GM18511 (cell line): ENCODE measurements around the gene CATSPERE.
"Not testable (repeated sequence)": the region's sequence is repeated elsewhere in the genome, so short reads cannot be mapped to it uniquely, and the experiment has no call there.

Source experiments
- ATAC-seq: cut with Tn5 transposase; IDR thresholded peaks from one replicate; pipeline ENCODE4 v1.9.1; 2021; ENCODE audit warnings: mild to moderate bottlenecking, moderate library complexity; ENCODE audit not compliant: unreplicated experiment

Gene CATSPERE

GRCh38 chr1:244536316-244536715, 75.2 kb downstream of the CATSPERE start:
- no peak for ATAC-seq

- no peak for ATAC-seq
Observed at GRCh38 chr1:244545511-244545910, 84.4 kb downstream of the CATSPERE start.

- ATAC-seq, result no peak
Observed at GRCh38 chr1:244548558-244549115, 87.6 kb downstream of the CATSPERE start.

GRCh38 chr1:244552336-244552735, 91.3 kb downstream of the CATSPERE start:
- ATAC-seq, result no peak

- ATAC-seq, result no peak
Observed at GRCh38 chr1:244556263-244556662, 95.2 kb downstream of the CATSPERE start.

GRCh38 chr1:244557565-244557964, 96.5 kb downstream of the CATSPERE start:
- no peak for ATAC-seq

GRCh38 chr1:244559561-244559960, 98.5 kb downstream of the CATSPERE start:
- ATAC-seq, result no peak

GRCh38 chr1:244562877-244563276, 101.8 kb downstream of the CATSPERE start:
- ATAC-seq, result not testable (repeated sequence)

GRCh38 chr1:244573768-244574167, 112.7 kb downstream of the CATSPERE start:
- ATAC-seq, result no peak

GRCh38 chr1:244576259-244576892, 115.3 kb downstream of the CATSPERE start:
- ATAC-seq, result no peak

GRCh38 chr1:244578205-244578604, 117.1 kb downstream of the CATSPERE start:
- ATAC-seq, result not testable (repeated sequence)

- no peak for ATAC-seq
Observed at GRCh38 chr1:244583358-244583982, 122.4 kb downstream of the CATSPERE start.

GRCh38 chr1:244585867-244586266, 124.8 kb downstream of the CATSPERE start:
- ATAC-seq, result no peak

GRCh38 chr1:244590670-244591069, 129.6 kb downstream of the CATSPERE start:
- ATAC-seq, result no peak

- ATAC-seq, result no peak
Observed at GRCh38 chr1:244598611-244599010, 137.5 kb downstream of the CATSPERE start.

GRCh38 chr1:244599937-244600350, 138.9 kb downstream of the CATSPERE start:
- ATAC-seq, result peak; percentile 97

GRCh38 chr1:244601336-244601735, 140.3 kb downstream of the CATSPERE start:
- no peak for ATAC-seq

GRCh38 chr1:244603498-244603897, 142.4 kb downstream of the CATSPERE start:
- no peak for ATAC-seq

GRCh38 chr1:244605835-244606370, 144.8 kb downstream of the CATSPERE start:
- ATAC-seq, result no peak

GRCh38 chr1:244614113-244614836, 153.2 kb downstream of the CATSPERE start:
- no peak for ATAC-seq

- ATAC-seq, result no peak
Observed at GRCh38 chr1:244614879-244615278, 153.8 kb downstream of the CATSPERE start.
